ENCODE measurements around the gene STK35. TPM values are rescaled to one million over a fixed set of nuclear protein-coding genes. Genes with fewer than 3 reads are reported as not detected.

STK35 gene
- total RNA-seq, 1 experiment from 2014 or later: 38.2 TPM

DNA sequence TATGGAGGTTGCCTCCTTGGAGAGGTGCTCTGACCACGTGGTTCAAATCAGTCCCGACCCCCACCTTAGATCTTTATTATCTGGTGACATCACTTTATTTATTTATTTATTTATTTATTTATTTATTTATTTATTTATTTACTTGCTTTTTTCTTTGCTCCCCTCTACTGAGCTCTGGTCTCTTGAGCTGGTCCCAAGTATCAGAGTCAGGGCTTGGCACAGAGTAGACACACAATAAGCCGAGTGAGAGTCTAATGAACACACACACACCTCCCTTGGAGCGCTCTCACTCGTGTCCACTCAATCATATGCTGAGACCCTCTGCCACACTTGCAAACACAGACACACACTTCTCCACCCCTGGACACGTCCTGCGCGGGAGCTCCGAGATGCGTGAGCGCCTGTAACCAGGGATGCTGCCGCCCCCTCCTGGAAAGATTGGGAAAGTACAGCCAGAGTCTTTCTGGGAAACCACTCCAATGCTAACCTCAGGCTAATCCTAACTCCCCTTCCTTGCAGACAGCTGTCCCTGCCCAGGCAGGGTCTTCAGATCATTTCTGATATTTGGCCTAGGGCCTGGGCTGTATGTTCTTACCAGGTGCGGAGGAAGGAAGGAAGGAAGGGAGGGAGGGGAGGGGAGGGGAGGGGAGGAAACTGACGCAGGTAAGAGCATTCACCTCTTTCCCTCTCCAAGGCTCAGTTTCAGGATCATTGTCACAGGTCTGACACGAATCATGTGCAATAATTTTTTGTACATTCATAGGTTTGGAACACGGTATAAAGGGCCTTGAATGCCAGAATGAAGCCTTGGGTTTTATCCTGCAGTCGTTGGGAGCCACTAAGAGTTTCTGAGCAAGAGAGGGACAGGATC is 70.9 kb downstream of the STK35 start:
- Histone ChIP-seq H3K4me3 (ENCODE audit: low read depth, low read length, poor library complexity, severe bottlenecking) (no peak overlapping the region), H3K36me3 (ENCODE audit: insufficient read depth, low read length, poor library complexity, severe bottlenecking) (no peaks in the 10 kb centered on the region), H3K27me3 (replicated peaks; ENCODE audit: insufficient read depth, low read depth, low read length, poor library complexity) (no peaks in the 10 kb centered on the region), H3K4me1 (ENCODE audit: insufficient read depth, low read length, poor library complexity, severe bottlenecking) (no peaks in the 10 kb centered on the region), H3K9me3 (ENCODE audit: low read depth, low read length, poor library complexity, severe bottlenecking) (no peaks in the 10 kb centered on the region), H3K27ac (ENCODE audit: low read depth, low read length, poor library complexity, severe bottlenecking) (no peak overlapping the region)
- TF ChIP-seq CTCF (conservative IDR thresholded peaks at IDR 0.05; ENCODE audit: low read depth, low read length) (peak; percentile 93), EZH2 (IDR thresholded peaks at IDR 0.05; ENCODE audit: borderline replicate concordance, low read depth, low read length, poor library complexity, severe bottlenecking) (no peak)
- BruUV-seq (replicated peaks): no TSS peak
- intact Hi-C loops (cut with micrococcal nuclease; ENCODE audit: unreplicated experiment): loop anchor here (1.0 to 10.0 kb wide), 5 partner anchors 166 to 408 kb away; no protein-coding TSS in a partner anchor
- ChIA-PET POLR2A (ENCODE audit: low non-redundant PET) (interaction anchor here (0.6 kb wide), 2 partner anchors 10 to 65 kb away, joined by 4 to 11 read pairs; no protein-coding TSS in a partner anchor), CTCF (interaction anchor here (0.9 to 1.5 kb wide), 7 partner anchors 11 to 408 kb away, joined by 3 to 10 read pairs (median 7); no protein-coding TSS in a partner anchor)
- peak; percentile 72 for DNase-seq (ENCODE audit: low spot score)

DNA sequence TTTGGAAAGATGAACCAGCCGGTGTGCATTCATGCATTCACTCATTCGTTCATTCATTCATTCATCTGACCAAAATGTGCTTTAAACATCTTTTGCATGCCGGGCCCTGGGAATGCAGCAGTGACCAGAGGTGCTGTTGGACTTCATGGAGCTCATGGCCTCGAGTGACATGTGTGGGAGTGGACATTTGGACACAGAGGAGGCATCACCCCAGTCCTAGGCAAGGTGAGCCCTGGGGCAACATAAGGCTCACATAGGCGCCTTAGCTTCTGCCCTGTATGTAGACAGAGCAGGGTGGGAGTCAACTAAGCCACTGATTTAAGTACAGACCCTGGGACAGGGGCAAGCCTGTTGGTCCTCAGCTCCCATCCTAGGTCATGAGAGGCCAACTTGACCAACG is 71.6 kb downstream of the STK35 start:
- no peak overlapping the region for H3K27ac ChIP-seq (ENCODE audit: low read depth, low read length, poor library complexity, severe bottlenecking)
- no peaks in the 10 kb centered on the region for H3K4me1 ChIP-seq (ENCODE audit: insufficient read depth, low read length, poor library complexity, severe bottlenecking)
- ChIA-PET CTCF (interaction anchor here (1.0 to 1.5 kb wide), 5 partner anchors 153 to 409 kb away, joined by 3 to 10 read pairs (median 7); no protein-coding TSS in a partner anchor), POLR2A (ENCODE audit: low non-redundant PET) (interaction anchor here (0.6 kb wide), 1 partner anchor 64 kb away, joined by 4 read pairs; no protein-coding TSS in a partner anchor)
- no peak overlapping the region for H3K4me3 ChIP-seq (ENCODE audit: low read depth, low read length, poor library complexity, severe bottlenecking)
- intact Hi-C loops (cut with micrococcal nuclease; ENCODE audit: unreplicated experiment): loop anchor here (2.0 to 10.0 kb wide), 3 partner anchors 286 to 408 kb away; no protein-coding TSS in a partner anchor
- H3K36me3 ChIP-seq (ENCODE audit: insufficient read depth, low read length, poor library complexity, severe bottlenecking): no peaks in the 10 kb centered on the region
- BruUV-seq (replicated peaks): no TSS peak
- TF ChIP-seq EZH2 (IDR thresholded peaks at IDR 0.05; ENCODE audit: borderline replicate concordance, low read depth, low read length, poor library complexity, severe bottlenecking) (no peak), CTCF (conservative IDR thresholded peaks at IDR 0.05; ENCODE audit: low read depth, low read length) (no peak)
- no peaks in the 10 kb centered on the region for H3K27me3 ChIP-seq (replicated peaks; ENCODE audit: insufficient read depth, low read depth, low read length, poor library complexity)
- DNase-seq (ENCODE audit: low spot score): no peak
- no peaks in the 10 kb centered on the region for H3K9me3 ChIP-seq (ENCODE audit: low read depth, low read length, poor library complexity, severe bottlenecking)

DNA sequence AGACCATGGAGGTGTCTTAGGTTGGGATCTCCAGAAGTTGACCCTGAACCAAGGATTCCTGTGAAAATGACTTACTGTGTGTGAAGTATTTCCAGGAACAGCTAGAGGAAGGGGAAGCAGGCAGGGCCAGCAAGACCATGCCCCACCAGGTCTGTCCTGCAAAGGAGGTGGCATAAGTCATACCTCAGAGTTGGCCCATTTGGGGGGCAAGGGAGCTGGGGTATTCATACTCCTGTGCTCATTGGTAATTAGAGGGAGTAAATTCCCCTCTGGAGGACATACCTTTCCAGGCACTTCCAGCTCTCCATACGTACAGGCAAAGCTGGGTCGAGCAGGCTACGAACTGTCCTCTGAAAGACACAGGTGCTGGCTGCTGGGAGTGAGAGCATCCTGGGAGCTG is 72.4 kb downstream of the STK35 start:
- no peaks in the 10 kb centered on the region for H3K9me3 ChIP-seq (ENCODE audit: low read depth, low read length, poor library complexity, severe bottlenecking)
- H3K4me3 ChIP-seq (ENCODE audit: low read depth, low read length, poor library complexity, severe bottlenecking): no peak overlapping the region
- POLR2A ChIA-PET (ENCODE audit: low non-redundant PET): no interaction called here
- TF ChIP-seq CTCF (conservative IDR thresholded peaks at IDR 0.05; ENCODE audit: low read depth, low read length): no peak
- TF ChIP-seq EZH2 (IDR thresholded peaks at IDR 0.05; ENCODE audit: borderline replicate concordance, low read depth, low read length, poor library complexity, severe bottlenecking): no peak
- H3K4me1 ChIP-seq (ENCODE audit: insufficient read depth, low read length, poor library complexity, severe bottlenecking): no peaks in the 10 kb centered on the region
- DNase-seq (ENCODE audit: low spot score): no peak
- H3K36me3 ChIP-seq (ENCODE audit: insufficient read depth, low read length, poor library complexity, severe bottlenecking): no peaks in the 10 kb centered on the region
- intact Hi-C loops (cut with micrococcal nuclease; ENCODE audit: unreplicated experiment): loop anchor here (5.0 to 10.0 kb wide), 2 partner anchors 287 to 369 kb away; no protein-coding TSS in a partner anchor
- no TSS peak for BruUV-seq (replicated peaks)
- no peaks in the 10 kb centered on the region for H3K27me3 ChIP-seq (replicated peaks; ENCODE audit: insufficient read depth, low read depth, low read length, poor library complexity)
- CTCF ChIA-PET: no interaction called here
- H3K27ac ChIP-seq (ENCODE audit: low read depth, low read length, poor library complexity, severe bottlenecking): no peak overlapping the region

All from A673 (cell line).